Common myeloid progenitor, CD34-positive (primary cell): ENCODE results near the gene CXCR5.

Source experiments
- CTCF ChIA-PET: fragments of 350-600 bp; sonication (Branson Sonifier 250); formaldehyde crosslinking; loops from one replicate; lab custom pipeline; 2021; ENCODE audit warnings: antibody characterized with exemption; lab: Charles Lee
- POLR2A ChIA-PET: fragments of 350-600 bp; sonication (Branson Sonifier 250); formaldehyde crosslinking; loops from one replicate; lab custom pipeline; 2021; ENCODE audit warnings: antibody characterized with exemption; lab: Charles Lee
- DNase-seq, 3 donors: peaks; one replicate each; pipeline versions ENCODE4 v3.0.0 to v3.0.0-alpha.2; 2013
- H3K27ac ChIP-seq, 2 experiments: 1 replicate in 1 of 2; 2 replicates in 1 of 2; pipeline ENCODE4 v1.7.0; 2013; ENCODE audit warnings: inconsistent platforms in 2 of 2, low read length in 2 of 2, mild to moderate bottlenecking in 2 of 2, low read depth in 1 of 2, moderate library complexity in 1 of 2; ENCODE audit not compliant: severe bottlenecking in 2 of 2, insufficient read depth in 1 of 2, poor library complexity in 1 of 2
- H3K27me3 ChIP-seq, 5 experiments: replicated peaks in 2 of 5; 1 replicate in 3 of 5; 2 replicates in 2 of 5; pipeline versions ENCODE4 v1.6.1 to v1.7.0; 2013; ENCODE audit warnings: low read length in 4 of 5, mild to moderate bottlenecking in 2 of 5, moderate library complexity in 2 of 5, inconsistent platforms in 1 of 5; ENCODE audit not compliant: insufficient read depth in 5 of 5, control insufficient read depth in 4 of 5
- H3K36me3 ChIP-seq, 4 experiments: 1 replicate in 2 of 4; 2 replicates in 2 of 4; pipeline versions ENCODE4 v1.6.1 to v1.7.0; 2013; ENCODE audit warnings: low read length in 3 of 4, control low read depth in 1 of 4, mild to moderate bottlenecking in 1 of 4; ENCODE audit not compliant: control insufficient read depth in 4 of 4, insufficient read depth in 4 of 4
- H3K4me1 ChIP-seq, 4 experiments: 1 replicate in 3 of 4; 2 replicates in 1 of 4; pipeline versions ENCODE4 v1.6.1 to v1.7.1; 2013; ENCODE audit warnings: low read length in 3 of 4, mild to moderate bottlenecking in 3 of 4, control low read depth in 1 of 4, inconsistent platforms in 1 of 4, moderate library complexity in 1 of 4; ENCODE audit not compliant: control insufficient read depth in 4 of 4, insufficient read depth in 4 of 4; ENCODE audit errors: control extremely low read depth in 1 of 4
- H3K4me3 ChIP-seq, 7 experiments: 1 replicate in 4 of 7; 2 replicates in 3 of 7; pipeline versions ENCODE4 v1.5.1 to v1.7.0; 2013; ENCODE audit warnings: mild to moderate bottlenecking in 7 of 7, low read length in 6 of 7, moderate library complexity in 6 of 7, inconsistent platforms in 2 of 7, low read depth in 2 of 7, control low read depth in 1 of 7; ENCODE audit not compliant: insufficient read depth in 4 of 7, control insufficient read depth in 1 of 7; ENCODE audit errors: extremely low read depth in 1 of 7
- H3K9me3 ChIP-seq, 5 experiments: 1 replicate in 4 of 5; 2 replicates in 1 of 5; pipeline versions ENCODE4 v1.6.1 to v1.7.1; 2013; ENCODE audit warnings: low read length in 4 of 5, mild to moderate bottlenecking in 2 of 5, inconsistent platforms in 1 of 5, low read depth in 1 of 5, moderate library complexity in 1 of 5; ENCODE audit not compliant: control insufficient read depth in 4 of 5, insufficient read depth in 2 of 5; ENCODE audit errors: control extremely low read depth in 1 of 5
- WGBS: methylation state at CpG from one replicate; pipeline ENCODE4 v1.1.5; 2013; ENCODE audit not compliant: insufficient coverage; 5-methylcytosine and 5-hydroxymethylcytosine counted together

CXCR5 gene

GRCh38 chr11:118884875-118885274, 1.2 kb downstream of the CXCR5 start:
- Histone ChIP-seq H3K27ac (no peak overlapping the region), H3K27me3 (no peaks in the 10 kb centered on the region), H3K36me3 (no peaks in the 10 kb centered on the region), H3K4me3 (no peak overlapping the region), H3K9me3 (no peaks in the 10 kb centered on the region), H3K4me1 (peaks cover 3 to 11% (median 5%) of the 10 kb centered on the region in 4 experiments)
- ChIA-PET POLR2A (interaction anchor here (0.6 kb wide), 1 partner anchor 43 kb away, joined by 3 read pairs; no protein-coding TSS in a partner anchor), CTCF (interaction anchor here (1.9 kb wide), 1 partner anchor 46 kb away, joined by 6 read pairs; no protein-coding TSS in a partner anchor)
- 96% methylated on average over 5 of the region's 9 CpGs for WGBS
- no peak for DNase-seq

- Histone ChIP-seq H3K36me3 (no peaks in the 10 kb centered on the region), H3K27ac (no peak overlapping the region), H3K4me1 (peaks cover 3 to 11% (median 5%) of the 10 kb centered on the region in 4 experiments), H3K27me3 (no peaks in the 10 kb centered on the region), H3K9me3 (no peaks in the 10 kb centered on the region), H3K4me3 (no peak overlapping the region)
- WGBS = 93% methylated on average over 12 of the region's 12 CpGs
- ChIA-PET POLR2A (interaction anchor here (0.6 kb wide), 1 partner anchor 44 kb away, joined by 3 read pairs; no protein-coding TSS in a partner anchor), CTCF (interaction anchor here (1.0 kb wide), 1 partner anchor 55 kb away, joined by 3 read pairs; no protein-coding TSS in a partner anchor)
- DNase-seq = no peak
Measured at GRCh38 chr11:118885319-118885718, 1.6 kb downstream of the CXCR5 start.

- 90% methylated on average over 9 of the region's 12 CpGs for WGBS
- no peaks in the 10 kb centered on the region for H3K36me3 ChIP-seq
- no peak overlapping the region for H3K27ac ChIP-seq
- DNase-seq = no peak
- no peaks in the 10 kb centered on the region for H3K27me3 ChIP-seq
- H3K4me3 ChIP-seq = no peak overlapping the region
- ChIA-PET POLR2A (no interaction called here), CTCF (interaction anchor here (1.0 kb wide), 1 partner anchor 54 kb away, joined by 3 read pairs; no protein-coding TSS in a partner anchor)
- H3K9me3 ChIP-seq = no peaks in the 10 kb centered on the region
- peaks cover 3 to 11% (median 5%) of the 10 kb centered on the region in 4 experiments for H3K4me1 ChIP-seq
Measured at GRCh38 chr11:118885831-118886565, 2.3 kb downstream of the CXCR5 start.

GRCh38 chr11:118886681-118887111, 3.0 kb downstream of the CXCR5 start:
- H3K4me1 ChIP-seq = peaks cover 3 to 11% (median 5%) of the 10 kb centered on the region in 4 experiments
- H3K27ac ChIP-seq = no peak overlapping the region

GRCh38 chr11:118887206-118887605, 3.5 kb downstream of the CXCR5 start:
- 100% methylated on average over 4 of the region's 5 CpGs for WGBS
- CTCF ChIA-PET = no interaction called here
- Histone ChIP-seq H3K4me1 (peaks cover 3 to 11% (median 8%) of the 10 kb centered on the region in 4 experiments), H3K36me3 (no peaks in the 10 kb centered on the region), H3K9me3 (no peaks in the 10 kb centered on the region), H3K27ac (no peak overlapping the region), H3K4me3 (no peak overlapping the region), H3K27me3 (no peaks in the 10 kb centered on the region)
- POLR2A ChIA-PET = no interaction called here
- DNase-seq = no peak

More at GRCh38 chr11:118886681-118887111, 3.0 kb downstream of the CXCR5 start:
- Histone ChIP-seq H3K36me3 (no peaks in the 10 kb centered on the region), H3K27me3 (no peaks in the 10 kb centered on the region), H3K9me3 (no peaks in the 10 kb centered on the region), H3K4me3 (no peak overlapping the region)
- DNase-seq = no peak
- ChIA-PET CTCF (no interaction called here), POLR2A (no interaction called here)
- 100% methylated on average over 5 of the region's 8 CpGs for WGBS

- Histone ChIP-seq H3K4me3 (no peak overlapping the region), H3K27me3 (no peaks in the 10 kb centered on the region), H3K27ac (no peak overlapping the region), H3K4me1 (peaks cover 0 to 15% (median 11%) of the 10 kb centered on the region in 4 experiments), H3K9me3 (no peaks in the 10 kb centered on the region), H3K36me3 (no peaks in the 10 kb centered on the region)
- WGBS = 96% methylated on average over 5 of the region's 5 CpGs
- no peak for DNase-seq
- ChIA-PET POLR2A (no interaction called here), CTCF (no interaction called here)
Measured at GRCh38 chr11:118888398-118888797, 4.7 kb downstream of the CXCR5 start.

- 100% methylated on average over 1 of the region's 5 CpGs for WGBS
- ChIA-PET CTCF (interaction anchor here (1.2 kb wide), 1 partner anchor 11 kb away, joined by 3 read pairs; no protein-coding TSS in a partner anchor), POLR2A (no interaction called here)
- no peak overlapping the region for H3K27ac ChIP-seq
- H3K36me3 ChIP-seq = no peaks in the 10 kb centered on the region
- H3K27me3 ChIP-seq = no peaks in the 10 kb centered on the region
- no peak overlapping the region for H3K4me3 ChIP-seq
- no peaks in the 10 kb centered on the region for H3K9me3 ChIP-seq
- no peak for DNase-seq
- peaks cover 0 to 18% (median 11%) of the 10 kb centered on the region in 4 experiments for H3K4me1 ChIP-seq
Measured at GRCh38 chr11:118889797-118890196, 6.1 kb downstream of the CXCR5 start.
